Adrenal gland (tissue), 12 donors: ENCODE results near the gene ATRN. TPM values are rescaled to one million over a fixed set of nuclear protein-coding genes. Genes with fewer than 3 reads are reported as not detected.
A peak's percentile ranks its signal among the peaks of the same experiment; 100 is the strongest.
"Not testable (repeated sequence)": the region's sequence is repeated elsewhere in the genome, so short reads cannot be mapped to it uniquely, and the experiment has no call there.

Experiments used
- DNase-seq, 7 donors: peaks; one replicate each; pipeline ENCODE4 v3.0.0-alpha.2; 2019 to 2020
- H3K27ac ChIP-seq, 5 donors: fragments of 200-600 bp; sonication (generic) in 4 of 5; 1 replicate in 3 of 5; 2 replicates in 2 of 5; pipeline versions ENCODE4 v1.5.1 to v1.8.0; 2016 to 2020; ENCODE audit warnings: mild to moderate bottlenecking in 1 of 5
- H3K27me3 ChIP-seq: fragments of 200-600 bp; 2 replicates; pipeline ENCODE4 v1.8.0; 2021
- H3K36me3 ChIP-seq, 2 donors: fragments of 200-600 bp; replicated peaks in 1 of 2; 1 replicate in 1 of 2; 2 replicates in 1 of 2; pipeline versions ENCODE4 v1.5.1 to v1.8.0; 2018 to 2022
- H3K4me1 ChIP-seq, 2 donors: fragments of 200-600 bp; replicated peaks in 1 of 2; 1 replicate in 1 of 2; 2 replicates in 1 of 2; pipeline versions ENCODE4 v1.5.1 to v1.8.0; 2018 to 2021
- H3K4me3 ChIP-seq, 4 donors: fragments of 200-600 bp; sonication (generic) in 3 of 4; one replicate each; pipeline ENCODE4 v1.5.1; 2016 to 2018
- H3K9me3 ChIP-seq, 3 donors: fragments of 200-600 bp; sonication (generic) in 1 of 3; replicated peaks in 1 of 3; 1 replicate in 2 of 3; 2 replicates in 1 of 3; pipeline versions ENCODE4 v1.5.1 to v1.8.0; 2016 to 2021
- CTCF ChIP-seq, 6 experiments: fragments of 450-650 bp in 4 of 6; fragments of 200-600 bp in 2 of 6; sonication (generic) in 1 of 6; IDR thresholded peaks; 1 replicate in 5 of 6; 2 replicates in 1 of 6; pipeline versions ENCODE4 v1.5.1 to v1.8.0; 2016 to 2021; ENCODE audit warnings: antibody characterized with exemption in 6 of 6, mild to moderate bottlenecking in 2 of 6, moderate library complexity in 1 of 6
- POLR2A ChIP-seq, 2 donors: fragments of 450-650 bp; IDR thresholded peaks; one replicate each; pipeline ENCODE4 v1.6.1; 2017; ENCODE audit warnings: antibody characterized with exemption in 2 of 2, mild to moderate bottlenecking in 2 of 2, moderate library complexity in 1 of 2
- WGBS, 4 donors: extraction: QIAGEN DNeasy Blood & Tissue Kit in 2 of 4; methylation state at CpG; one replicate each; pipeline versions ENCODE4 v1.1.5 to v1.1.7; 2013 to 2017; 5-methylcytosine and 5-hydroxymethylcytosine counted together
- intact Hi-C, 2 donors: fragments of 100-400 bp; cut with DNase I; formaldehyde crosslinking; loops; one replicate each; pipeline versions ENCODE4 v1.14.1 to v1.15.0; 2022 to 2023
- polyA plus RNA-seq, 3 donors: library from polyadenylated mRNA; stranded (reverse); fragments of 200-250 nt in 2 of 3; fragments of 350-450 nt in 1 of 3; fragmentation: Illumina TruSeq in 1 of 3; extraction: RNeasy Lipid Tissue Mini Kit (QIAGEN cat#74804) in 1 of 3; gene quantifications; one replicate each; pipeline ENCODE4 v1.2.3, GENCODE V29; 2013 to 2014
- total RNA-seq, 9 donors: library from RNA; depleted of rRNA in 4 of 9; stranded (reverse); fragments of >200 nt in 4 of 9; fragments of 120-200 nt in 1 of 9; fragmentation: NEBNext Ultra II Directional in 1 of 9; extraction: Animal tissue kit (Norgen Biotek cat#: 25700) in 1 of 9; gene quantifications; one replicate each; pipeline versions ENCODE4 v1.1.0 to v1.2.4, GENCODE V29; 2013 to 2023
- donor health status: healthy with polysubstance abuse.
- donor health status: Bipolar disorder and iron deficiency.
- donor health status: DM: yes; HTN: yes; CAD: no.
- donor health status: DM: no; HTN: no; CAD: no.
- donor health status: DM: no; HTN: no; CAD: no.
- donor health status: DM: yes; HTN: yes; CAD: no.

The ATRN gene
- total and polyA plus RNA-seq, 12 donors: 6.2 to 81.1 (median 51.6) TPM

- H3K36me3 ChIP-seq: no peaks in the 10 kb centered on the region
- no peak overlapping the region for H3K4me3 ChIP-seq
- intact Hi-C loops: no loop called here
- no peaks in the 10 kb centered on the region for H3K27me3 ChIP-seq
- H3K27ac ChIP-seq: peak overlapping the region in 1 of 5 donors; percentile 15
- H3K4me1 ChIP-seq: peaks cover 21 to 25% of the 10 kb centered on the region in 2 donors
- no peaks in the 10 kb centered on the region for H3K9me3 ChIP-seq
- no peak for TF ChIP-seq CTCF (IDR thresholded peaks at IDR 0.05)
- no peak for TF ChIP-seq POLR2A (IDR thresholded peaks at IDR 0.05)
- no peak for DNase-seq
- whole genome bisulfite sequencing, 4 donors: 94 to 100% (median 100%) methylated on average over 1 of the region's 1 CpG
Observed at GRCh38 chr20:3473944-3474343, 3.1 kb downstream of the ATRN start.

- H3K27me3 ChIP-seq, H3K9me3 ChIP-seq, intact Hi-C loops, H3K36me3 ChIP-seq, DNase-seq, H3K27ac ChIP-seq, H3K4me3 ChIP-seq: not testable (repeated sequence)
- H3K4me1 ChIP-seq: peaks cover 15 to 34% of the 10 kb centered on the region in 2 donors
- WGBS, 4 donors: 86 to 96% (median 92%) methylated on average over 1 of the region's 1 CpG
Observed at GRCh38 chr20:3477003-3477860, 6.4 kb downstream of the ATRN start.

GRCh38 chr20:3477861-3478544 is 7.2 kb downstream of the ATRN start:
- no peaks in the 10 kb centered on the region for H3K36me3 ChIP-seq
- no peak for TF ChIP-seq POLR2A (IDR thresholded peaks at IDR 0.05)
- TF ChIP-seq CTCF (IDR thresholded peaks at IDR 0.05): no peak
- intact Hi-C loops: no loop called here

GRCh38 chr20:3479025-3479424 is 8.2 kb downstream of the ATRN start:
- Histone ChIP-seq H3K27me3 (no peaks in the 10 kb centered on the region), H3K9me3 (no peaks in the 10 kb centered on the region), H3K36me3 (no peaks in the 10 kb centered on the region), H3K4me3 (no peak overlapping the region), H3K27ac (peak overlapping the region in 1 of 5 donors; percentile 26), H3K4me1 (peaks cover 15 to 34% of the 10 kb centered on the region in 2 donors)
- intact Hi-C loops: no loop called here
- no peak for DNase-seq
- TF ChIP-seq POLR2A (IDR thresholded peaks at IDR 0.05) (no peak), CTCF (IDR thresholded peaks at IDR 0.05) (no peak)
- WGBS, 4 donors: 74 to 93% (median 85%) methylated on average over 2 of the region's 2 CpGs

More at GRCh38 chr20:3477861-3478544, 7.2 kb downstream of the ATRN start:
- Histone ChIP-seq H3K4me1 (peaks cover 18 to 34% of the 10 kb centered on the region in 2 donors), H3K27me3 (no peaks in the 10 kb centered on the region), H3K4me3 (no peak overlapping the region), H3K9me3 (no peaks in the 10 kb centered on the region), H3K27ac (no peak overlapping the region)
- WGBS, 4 donors: 94 to 99% (median 96%) methylated on average over 5 of the region's 5 CpGs
- no peak for DNase-seq
